Lower leg skin (tissue), 4 donors: ENCODE measurements around the gene PRSS12. TPM values are rescaled to one million over a fixed set of nuclear protein-coding genes. Genes with fewer than 3 reads are reported as not detected.

ENCODE experiments used
- DNase-seq, 2 donors: peaks; one replicate each; pipeline ENCODE4 v3.0.0-alpha.2; 2019; ENCODE audit warnings: low spot score in 2 of 2
- H3K4me3 ChIP-seq: fragments of 200-600 bp; sonication (generic); 2 replicates; pipeline ENCODE4 v1.5.1; 2017; ENCODE audit warnings: mild to moderate bottlenecking, low read depth; ENCODE audit not compliant: poor library complexity, severe bottlenecking
- POLR2A ChIP-seq, 2 donors: fragments of 450-650 bp; IDR thresholded peaks; one replicate each; pipeline ENCODE4 v1.6.1; 2016 to 2017; ENCODE audit warnings: antibody characterized with exemption in 2 of 2, mild to moderate bottlenecking in 1 of 2, moderate library complexity in 1 of 2
- whole genome bisulfite sequencing, 2 donors: methylation state at CpG; one replicate each; pipeline ENCODE4 v1.1.5; 2018; 5-methylcytosine and 5-hydroxymethylcytosine counted together
- intact Hi-C: fragments of 100-400 bp; cut with DNase I; formaldehyde crosslinking; loops from one replicate; pipeline ENCODE4 v1.15.0; 2023; ENCODE audit warnings: low total_unique reads
- total RNA-seq, 4 donors: library from RNA; depleted of rRNA; stranded (reverse); fragments of >200 nt; gene quantifications; one replicate each; pipeline ENCODE4 v1.1.0, GENCODE V29; 2016
- TF ChIP-seq, protein P1 (sequence below), 3 donors: fragments of 450-650 bp; IDR thresholded peaks; one replicate each; pipeline ENCODE4 v1.5.1; 2016; ENCODE audit warnings: antibody characterized with exemption in 3 of 3, mild to moderate bottlenecking in 3 of 3, moderate library complexity in 2 of 3

PRSS12 gene
- total RNA-seq, 4 donors from 2014 or later: 3.9 to 9.5 (median 4.6) TPM

DNA sequence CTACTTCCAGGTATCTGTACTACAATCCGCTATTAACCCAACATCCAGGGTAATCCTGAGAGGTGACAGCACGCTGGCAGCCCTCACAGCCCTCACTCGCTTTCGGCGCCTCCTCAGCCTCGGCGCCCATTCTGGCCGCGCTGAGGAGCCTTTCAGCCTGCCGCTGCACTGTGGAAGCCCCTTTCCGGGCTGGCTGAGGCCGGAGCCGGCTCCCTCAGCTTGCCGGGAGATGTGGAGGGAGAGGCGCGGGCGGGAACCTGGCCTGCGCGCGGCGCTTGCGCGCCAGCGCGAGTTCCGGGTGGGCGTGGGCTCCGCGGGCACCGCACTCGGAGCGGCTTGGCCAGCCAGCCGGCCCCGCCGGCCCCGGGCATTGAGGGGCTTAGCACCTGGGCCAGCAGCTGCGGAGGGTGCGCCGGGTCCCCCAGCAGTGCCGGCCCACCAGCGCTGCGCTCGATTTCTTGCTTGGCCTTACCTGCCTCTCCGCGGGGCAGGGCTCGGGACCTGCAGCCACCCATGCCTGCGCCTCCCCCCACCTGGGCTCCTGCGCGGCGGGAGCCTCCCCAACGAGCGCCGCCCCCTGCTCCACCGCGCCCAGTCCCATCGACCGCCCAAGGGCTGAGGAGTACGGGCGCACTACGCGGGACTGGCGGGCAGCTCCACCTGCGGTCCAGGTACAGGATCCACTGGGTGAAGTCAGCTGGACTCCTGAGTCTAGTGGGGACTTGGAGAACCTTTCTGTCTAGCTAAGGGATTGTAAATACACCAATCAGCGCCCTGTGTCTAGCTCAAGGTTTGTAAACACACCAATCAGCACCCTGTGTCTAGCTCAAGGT is 87.3 kb downstream of the PRSS12 start:
- TF ChIP-seq, protein P1, sequence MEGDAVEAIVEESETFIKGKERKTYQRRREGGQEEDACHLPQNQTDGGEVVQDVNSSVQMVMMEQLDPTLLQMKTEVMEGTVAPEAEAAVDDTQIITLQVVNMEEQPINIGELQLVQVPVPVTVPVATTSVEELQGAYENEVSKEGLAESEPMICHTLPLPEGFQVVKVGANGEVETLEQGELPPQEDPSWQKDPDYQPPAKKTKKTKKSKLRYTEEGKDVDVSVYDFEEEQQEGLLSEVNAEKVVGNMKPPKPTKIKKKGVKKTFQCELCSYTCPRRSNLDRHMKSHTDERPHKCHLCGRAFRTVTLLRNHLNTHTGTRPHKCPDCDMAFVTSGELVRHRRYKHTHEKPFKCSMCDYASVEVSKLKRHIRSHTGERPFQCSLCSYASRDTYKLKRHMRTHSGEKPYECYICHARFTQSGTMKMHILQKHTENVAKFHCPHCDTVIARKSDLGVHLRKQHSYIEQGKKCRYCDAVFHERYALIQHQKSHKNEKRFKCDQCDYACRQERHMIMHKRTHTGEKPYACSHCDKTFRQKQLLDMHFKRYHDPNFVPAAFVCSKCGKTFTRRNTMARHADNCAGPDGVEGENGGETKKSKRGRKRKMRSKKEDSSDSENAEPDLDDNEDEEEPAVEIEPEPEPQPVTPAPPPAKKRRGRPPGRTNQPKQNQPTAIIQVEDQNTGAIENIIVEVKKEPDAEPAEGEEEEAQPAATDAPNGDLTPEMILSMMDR (IDR thresholded peaks at IDR 0.05): no peak
- TF ChIP-seq POLR2A (IDR thresholded peaks at IDR 0.05): no peak
- DNase-seq: no peak
- 19 to 23% methylated on average over 24 to 42 of the region's 64 CpGs for WGBS, 2 donors
- intact Hi-C loops: no loop called here
- peak overlapping the region; percentile 48 for H3K4me3 ChIP-seq

DNA sequence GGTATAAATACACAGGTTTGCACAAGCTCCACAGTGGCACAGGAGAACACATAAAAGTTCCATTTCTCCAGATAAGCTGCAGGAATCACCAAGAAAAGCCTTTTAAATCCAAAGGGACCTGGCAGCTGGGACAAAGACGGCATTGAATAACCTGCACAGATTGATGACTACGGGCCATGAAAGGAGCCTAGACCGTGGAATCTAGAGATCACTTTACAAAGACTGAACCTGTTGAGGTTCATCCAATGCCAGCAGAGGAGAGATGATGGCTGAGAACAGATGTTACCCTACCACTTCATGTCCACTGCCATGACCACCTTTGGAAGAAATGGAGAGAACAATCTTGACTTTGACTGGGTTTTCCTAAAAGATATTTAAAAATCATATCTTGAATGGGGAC is 88.7 kb downstream of the PRSS12 start:
- intact Hi-C loops: no loop called here
- DNase-seq: no peak
- H3K4me3 ChIP-seq: no peak overlapping the region
- TF ChIP-seq, protein P1 (IDR thresholded peaks at IDR 0.05): no peak
- TF ChIP-seq POLR2A (IDR thresholded peaks at IDR 0.05): no peak
- WGBS, 2 donors: 94 to 97% methylated on average over 3 of the region's 3 CpGs

DNA sequence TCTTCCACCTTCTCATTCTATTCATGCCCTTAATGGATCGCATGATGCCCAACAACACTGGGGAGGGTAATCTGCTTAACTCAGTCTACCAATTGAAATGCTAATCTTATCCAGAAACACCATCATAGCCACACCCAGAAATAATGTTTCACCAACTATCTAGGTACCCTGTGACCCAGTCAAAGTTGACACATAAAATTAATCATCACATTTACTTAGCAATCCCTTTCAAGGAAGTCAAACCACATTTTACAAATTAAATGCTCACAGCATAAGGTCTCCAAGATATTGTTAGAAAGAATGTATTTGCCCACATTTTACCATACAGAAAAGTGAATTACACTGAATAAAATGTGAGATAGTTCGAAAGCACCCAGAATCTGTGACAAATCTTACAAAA is 92.5 kb downstream of the PRSS12 start:
- whole genome bisulfite sequencing, 2 donors: 89 to 96% methylated on average over 2 of the region's 2 CpGs
- DNase-seq: no peak
- no peak for TF ChIP-seq POLR2A (IDR thresholded peaks at IDR 0.05)
- TF ChIP-seq, protein P1 (IDR thresholded peaks at IDR 0.05): no peak
- no peak overlapping the region for H3K4me3 ChIP-seq
- intact Hi-C loops: no loop called here

DNA sequence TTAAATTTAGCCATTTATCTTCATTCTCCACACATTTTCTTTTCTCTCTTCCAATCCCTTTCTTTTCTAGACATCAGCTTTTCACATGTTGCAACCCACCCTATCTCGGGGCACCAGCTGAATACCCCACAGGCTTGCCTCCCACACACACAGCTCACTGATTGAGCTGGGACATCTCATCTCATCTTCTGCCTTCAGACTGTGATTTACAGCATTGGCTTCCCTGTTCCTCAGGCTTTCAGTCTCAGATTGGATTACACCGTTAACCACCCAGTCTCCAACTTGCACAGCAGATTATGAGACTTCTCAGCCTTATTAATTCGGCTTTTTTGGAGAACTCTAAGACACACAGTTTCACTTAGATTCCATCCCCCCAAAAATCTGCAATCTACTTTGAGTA is 93.7 kb downstream of the PRSS12 start:
- intact Hi-C loops: no loop called here
- DNase-seq: no peak
- TF ChIP-seq, protein P1 (IDR thresholded peaks at IDR 0.05): no peak
- TF ChIP-seq POLR2A (IDR thresholded peaks at IDR 0.05): no peak
- no peak overlapping the region for H3K4me3 ChIP-seq
- 79 to 83% methylated on average over 3 of the region's 3 CpGs for WGBS, 2 donors

DNA sequence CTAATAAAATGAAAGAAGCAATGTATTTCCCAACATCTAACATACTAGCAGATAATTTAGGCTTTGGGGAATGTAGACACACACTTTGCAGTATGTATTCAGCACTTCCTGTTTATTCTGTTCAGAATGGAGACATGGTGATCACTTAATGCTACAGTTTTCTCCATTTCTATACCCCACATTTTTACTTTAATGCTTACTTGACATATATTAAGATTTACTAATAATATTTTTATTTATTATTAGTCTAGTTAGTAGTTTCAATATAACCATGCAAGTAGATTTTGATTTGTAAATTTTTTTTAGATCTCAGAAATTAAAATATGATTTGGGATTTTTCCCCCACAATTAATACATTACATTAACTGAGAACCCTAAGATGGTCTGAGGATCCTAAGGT is 98.4 kb downstream of the PRSS12 start:
- H3K4me3 ChIP-seq: no peak overlapping the region
- intact Hi-C loops: no loop called here
- DNase-seq: no peak
- TF ChIP-seq, protein P1 (IDR thresholded peaks at IDR 0.05): no peak
- no peak for TF ChIP-seq POLR2A (IDR thresholded peaks at IDR 0.05)

DNA sequence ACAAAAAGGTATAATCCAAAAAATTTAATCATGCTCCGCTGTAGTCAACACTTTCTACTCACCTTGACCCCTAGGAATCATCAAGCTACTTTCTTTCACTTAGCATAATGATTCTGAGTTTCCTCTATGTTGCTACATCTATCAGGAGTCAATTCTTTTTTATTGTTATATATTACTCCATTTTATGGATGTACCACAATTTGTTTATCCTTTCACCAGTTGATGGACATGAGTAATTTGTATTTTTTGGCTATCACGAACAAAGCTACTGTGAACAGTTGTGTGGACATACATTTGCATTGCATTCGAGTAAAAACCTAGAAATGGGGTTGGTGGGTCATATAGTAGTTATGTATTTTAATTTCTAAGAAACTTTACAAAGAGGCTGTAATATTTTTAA is 102.9 kb downstream of the PRSS12 start:
- H3K4me3 ChIP-seq: no peak overlapping the region
- no peak for TF ChIP-seq POLR2A (IDR thresholded peaks at IDR 0.05)
- TF ChIP-seq, protein P1 (IDR thresholded peaks at IDR 0.05): no peak
- WGBS, 2 donors: 93 to 94% methylated on average over 3 of the region's 3 CpGs
- intact Hi-C loops: no loop called here
- no peak for DNase-seq
